Measurements from ENCODE around the gene LHFPL3. TPM values are rescaled to one million over a fixed set of nuclear protein-coding genes. Genes with fewer than 3 reads are reported as not detected.

Gene LHFPL3
- total RNA-seq, 2 donors from 2014 or later = not detected

Other genes with a start within 250 kb of the LHFPL3 start
- 10 to 100 TPM; 24.7 to 35.7 TPM for gene ORC5, start 120.6 kb upstream of the LHFPL3 start, total RNA-seq

Measured in natural killer cell treated with Interleukin-12 subunit alpha and Interleukin-12 subunit beta and Interleukin-15 and Interleukin-18, amount 100 ng/mL, for 72 hours (primary cell).